Muscle of leg (tissue), 11 donors: ENCODE data around the gene OR56A1. TPM values are rescaled to one million over a fixed set of nuclear protein-coding genes. Genes with fewer than 3 reads are reported as not detected.

Source experiments
- DNase-seq: peaks from one replicate; pipeline ENCODE4 v3.0.0; 2013
- H3K27ac ChIP-seq: one replicate; pipeline ENCODE4 v1.5.1; 2013; ENCODE audit warnings: mild to moderate bottlenecking, low read length, control low read depth
- H3K27me3 ChIP-seq: one replicate; pipeline ENCODE4 v1.6.1; 2013; ENCODE audit warnings: low read length; ENCODE audit not compliant: control insufficient read depth, insufficient read depth
- H3K36me3 ChIP-seq: one replicate; pipeline ENCODE4 v1.6.1; 2013; ENCODE audit warnings: low read length; ENCODE audit not compliant: control insufficient read depth, insufficient read depth
- H3K4me1 ChIP-seq: one replicate; pipeline ENCODE4 v1.6.1; 2013; ENCODE audit warnings: low read length; ENCODE audit not compliant: control insufficient read depth, insufficient read depth
- H3K4me3 ChIP-seq: one replicate; pipeline ENCODE4 v1.5.1; 2013; ENCODE audit warnings: low read length, control low read depth
- H3K9me3 ChIP-seq: replicated peaks from 2 replicates; pipeline ENCODE4 v1.6.1; 2013; ENCODE audit warnings: low read depth, low read length; ENCODE audit not compliant: control insufficient read depth
- WGBS: methylation state at CpG from one replicate; pipeline ENCODE4 v1.1.5; 2013; ENCODE audit warnings: missing lambda C conversion rate; ENCODE audit not compliant: insufficient coverage; 5-methylcytosine and 5-hydroxymethylcytosine counted together
- polyA plus RNA-seq, 8 donors: library from polyadenylated mRNA; unstranded; fragments of 120-200 nt; gene quantifications; one replicate each; pipeline versions ENCODE4 v1.2.1 to v1.2.3, GENCODE V29; 2013; ENCODE audit warnings: inconsistent platforms in 1 of 8, low replicate concordance in 1 of 8; ENCODE audit not compliant: insufficient read length in 8 of 8, insufficient read depth in 1 of 8
- total RNA-seq: library from RNA; stranded (reverse); fragments of 120-200 nt; gene quantifications from one replicate; pipeline ENCODE4 v1.2.4, GENCODE V29; 2013

Gene OR56A1
- total and polyA plus RNA-seq, 9 donors: 0.06 TPM; not detected in 8

- Histone ChIP-seq H3K36me3 (no peaks in the 10 kb centered on the region), H3K4me1 (no peaks in the 10 kb centered on the region), H3K9me3 (no peaks in the 10 kb centered on the region), H3K4me3 (no peak overlapping the region), H3K27me3 (no peaks in the 10 kb centered on the region), H3K27ac (no peak overlapping the region)
- DNase-seq: peak; percentile 4
- no CpG with 5 or more reads among the region's 4 CpGs for WGBS
These were observed 10.3 kb upstream of the OR56A1 start for GRCh38 chr11:6040874-6041273.

GRCh38 chr11:6027501-6027900 lies 3.1 kb downstream of the OR56A1 start:
- Histone ChIP-seq H3K27me3 (no peaks in the 10 kb centered on the region), H3K9me3 (no peaks in the 10 kb centered on the region), H3K4me3 (no peak overlapping the region), H3K36me3 (no peaks in the 10 kb centered on the region), H3K27ac (no peak overlapping the region), H3K4me1 (no peaks in the 10 kb centered on the region)
- DNase-seq: no peak
- no CpG with 5 or more reads among the region's 1 CpG for WGBS

GRCh38 chr11:6025056-6025455 lies 5.5 kb downstream of the OR56A1 start:
- Histone ChIP-seq H3K4me1 (no peaks in the 10 kb centered on the region), H3K27ac (no peak overlapping the region), H3K36me3 (no peaks in the 10 kb centered on the region), H3K27me3 (no peaks in the 10 kb centered on the region), H3K9me3 (no peaks in the 10 kb centered on the region), H3K4me3 (no peak overlapping the region)
- no CpG with 5 or more reads among the region's 2 CpGs for WGBS
- DNase-seq: no peak

GRCh38 chr11:6022956-6023355 lies 7.6 kb downstream of the OR56A1 start:
- no peaks in the 10 kb centered on the region for H3K36me3 ChIP-seq
- H3K4me3 ChIP-seq: no peak overlapping the region
- H3K27ac ChIP-seq: no peak overlapping the region
- DNase-seq: peak; percentile 22
- no peaks in the 10 kb centered on the region for H3K27me3 ChIP-seq
- WGBS: no CpG with 5 or more reads among the region's 4 CpGs
- no peaks in the 10 kb centered on the region for H3K4me1 ChIP-seq
- no peaks in the 10 kb centered on the region for H3K9me3 ChIP-seq

GRCh38 chr11:6013042-6013441 lies 17.5 kb downstream of the OR56A1 start:
- no peak overlapping the region for H3K27ac ChIP-seq
- H3K36me3 ChIP-seq: no peaks in the 10 kb centered on the region
- H3K4me1 ChIP-seq: no peaks in the 10 kb centered on the region
- WGBS: 78% methylated on average over 3 of the region's 3 CpGs
- no peaks in the 10 kb centered on the region for H3K27me3 ChIP-seq
- DNase-seq: no peak
- no peak overlapping the region for H3K4me3 ChIP-seq
- H3K9me3 ChIP-seq: no peaks in the 10 kb centered on the region

- 100% methylated on average over 2 of the region's 4 CpGs for WGBS
- Histone ChIP-seq H3K27ac (no peak overlapping the region), H3K4me3 (no peak overlapping the region), H3K36me3 (no peaks in the 10 kb centered on the region), H3K9me3 (no peaks in the 10 kb centered on the region), H3K4me1 (no peaks in the 10 kb centered on the region), H3K27me3 (no peaks in the 10 kb centered on the region)
- no peak for DNase-seq
These were observed 18.4 kb downstream of the OR56A1 start for GRCh38 chr11:6012035-6012668.

GRCh38 chr11:6006846-6007245 lies 23.7 kb downstream of the OR56A1 start, which contains the start of gene OR56A4:
OR56A4 (minus strand) TSS chr11:6006946; CDS start chr11:6002992, 3,954 bp downstream.
- Histone ChIP-seq H3K4me3 (no peak within 1 kb of the TSS), H3K27me3 (no peaks in the 10 kb centered on the region), H3K27ac (no peak within 1 kb of the TSS), H3K9me3 (no peaks in the 10 kb centered on the region), H3K4me1 (no peaks in the 10 kb centered on the region), H3K36me3 (no peaks in the 10 kb centered on the region)
- no peak for DNase-seq

GRCh38 chr11:6006395-6006794 lies 24.2 kb downstream of the OR56A1 start:
- H3K4me1 ChIP-seq: no peaks in the 10 kb centered on the region
- no peak for DNase-seq
- no peaks in the 10 kb centered on the region for H3K27me3 ChIP-seq
- no peaks in the 10 kb centered on the region for H3K9me3 ChIP-seq
- no peak overlapping the region for H3K27ac ChIP-seq
- H3K36me3 ChIP-seq: no peaks in the 10 kb centered on the region
- no peak overlapping the region for H3K4me3 ChIP-seq

GRCh38 chr11:6002202-6002699 lies 28.3 kb downstream of the OR56A1 start:
- 78% methylated on average over 5 of the region's 7 CpGs for WGBS
- Histone ChIP-seq H3K27me3 (no peaks in the 10 kb centered on the region), H3K4me3 (no peak overlapping the region), H3K4me1 (no peaks in the 10 kb centered on the region), H3K27ac (no peak overlapping the region), H3K36me3 (no peaks in the 10 kb centered on the region), H3K9me3 (no peaks in the 10 kb centered on the region)
- DNase-seq: no peak

GRCh38 chr11:5994791-5995190 lies 35.8 kb downstream of the OR56A1 start:
- Histone ChIP-seq H3K4me1 (no peaks in the 10 kb centered on the region), H3K36me3 (no peaks in the 10 kb centered on the region)
- 89% methylated on average over 14 of the region's 14 CpGs for WGBS

More at GRCh38 chr11:5994791-5995190, 35.8 kb downstream of the OR56A1 start:
- no peak for DNase-seq
- Histone ChIP-seq H3K4me3 (no peak overlapping the region), H3K9me3 (no peaks in the 10 kb centered on the region), H3K27ac (no peak overlapping the region), H3K27me3 (no peaks in the 10 kb centered on the region)
